HG03342 (cell line): Measurements from ENCODE around the gene RBM19.

Experiments used
- ATAC-seq: cut with Tn5 transposase; IDR thresholded peaks from one replicate; pipeline ENCODE4 v1.9.1; 2021; ENCODE audit warnings: mild to moderate bottlenecking, moderate library complexity; ENCODE audit not compliant: unreplicated experiment

The RBM19 gene

GRCh38 chr12:113792450-113792849, 173.7 kb downstream of the RBM19 start:
- ATAC-seq, result no peak

- ATAC-seq, result no peak
Observed at GRCh38 chr12:113788020-113788856, 177.9 kb downstream of the RBM19 start.

- no peak for ATAC-seq
Observed at GRCh38 chr12:113786107-113786506, 180.0 kb downstream of the RBM19 start.

- no peak for ATAC-seq
Observed at GRCh38 chr12:113783811-113784210, 182.3 kb downstream of the RBM19 start.

- no peak for ATAC-seq
Observed at GRCh38 chr12:113782873-113783272, 183.3 kb downstream of the RBM19 start.

- ATAC-seq, result no peak
Observed at GRCh38 chr12:113781415-113782198, 184.5 kb downstream of the RBM19 start.

- no peak for ATAC-seq
Observed at GRCh38 chr12:113779774-113780173, 186.4 kb downstream of the RBM19 start.

- no peak for ATAC-seq
Observed at GRCh38 chr12:113778432-113779132, 187.5 kb downstream of the RBM19 start.

GRCh38 chr12:113777751-113778150, 188.4 kb downstream of the RBM19 start:
- ATAC-seq, result no peak

GRCh38 chr12:113776536-113776935, 189.6 kb downstream of the RBM19 start:
- no peak for ATAC-seq

GRCh38 chr12:113774526-113774925, 191.6 kb downstream of the RBM19 start:
- no peak for ATAC-seq

GRCh38 chr12:113772505-113773030, 193.6 kb downstream of the RBM19 start:
- no peak for ATAC-seq

- ATAC-seq, result no peak
Observed at GRCh38 chr12:113770389-113770865, 195.7 kb downstream of the RBM19 start.

- ATAC-seq, result no peak
Observed at GRCh38 chr12:113769305-113769704, 196.8 kb downstream of the RBM19 start.

- no peak for ATAC-seq
Observed at GRCh38 chr12:113768850-113769249, 197.3 kb downstream of the RBM19 start.

- no peak for ATAC-seq
Observed at GRCh38 chr12:113766879-113767878, 198.9 kb downstream of the RBM19 start.
